Upper lobe of right lung (tissue), 1 donor: ENCODE measurements around the gene CAMTA1. TPM values are rescaled to one million over a fixed set of nuclear protein-coding genes. Genes with fewer than 3 reads are reported as not detected.

Source experiments
- ATAC-seq: fragments of 200-7000 bp; cut with Tn5 transposase; one replicate; pipeline ENCODE4 v1.9.1; 2020; ENCODE audit warnings: mild to moderate bottlenecking, moderate library complexity
- DNase-seq: peaks from one replicate; pipeline ENCODE4 v3.0.0-alpha.2; 2020
- H3K27ac ChIP-seq: fragments of 200-600 bp; one replicate; pipeline ENCODE4 v1.8.0; 2022
- H3K27me3 ChIP-seq: fragments of 200-600 bp; one replicate; pipeline ENCODE4 v1.8.0; 2022; ENCODE audit warnings: mild to moderate bottlenecking
- H3K36me3 ChIP-seq: fragments of 200-600 bp; one replicate; pipeline ENCODE4 v1.8.0; 2022
- H3K4me1 ChIP-seq: fragments of 200-600 bp; one replicate; pipeline ENCODE4 v1.8.0; 2022
- H3K4me3 ChIP-seq: fragments of 200-600 bp; one replicate; pipeline ENCODE4 v1.8.0; 2022; ENCODE audit warnings: mild to moderate bottlenecking
- H3K9me3 ChIP-seq: fragments of 200-600 bp; one replicate; pipeline ENCODE4 v1.8.0; 2022
- intact Hi-C: fragments of 100-400 bp; cut with DNase I; formaldehyde crosslinking; loops from one replicate; pipeline ENCODE4 v1.11.0; 2022
- total RNA-seq: library from RNA; stranded (reverse); fragmentation: NEBNext Ultra II Directional; extraction: Animal tissue kit (Norgen Biotek cat#: 25700); gene quantifications from one replicate; pipeline ENCODE4 v1.2.1, GENCODE V29; 2021
- TF ChIP-seq, protein P1 (sequence below): fragments of 200-600 bp; IDR thresholded peaks from one replicate; pipeline ENCODE4 v1.8.0; 2022; ENCODE audit warnings: antibody characterized with exemption
- donor health status: DM: no; HTN: yes; CAD: no; lungs with severe emphysema.

CAMTA1 gene
- total RNA-seq, 1 donor from 2014 or later, result 63.4 TPM

- intact Hi-C loops, result no loop called here
- Histone ChIP-seq H3K4me1 (peaks cover 28% of the 10 kb centered on the region), H3K9me3 (no peaks in the 10 kb centered on the region), H3K27ac (peak overlapping the region; percentile 70), H3K36me3 (no peaks in the 10 kb centered on the region), H3K27me3 (no peaks in the 10 kb centered on the region), H3K4me3 (peak overlapping the region; percentile 6)
- TF ChIP-seq, protein P1, sequence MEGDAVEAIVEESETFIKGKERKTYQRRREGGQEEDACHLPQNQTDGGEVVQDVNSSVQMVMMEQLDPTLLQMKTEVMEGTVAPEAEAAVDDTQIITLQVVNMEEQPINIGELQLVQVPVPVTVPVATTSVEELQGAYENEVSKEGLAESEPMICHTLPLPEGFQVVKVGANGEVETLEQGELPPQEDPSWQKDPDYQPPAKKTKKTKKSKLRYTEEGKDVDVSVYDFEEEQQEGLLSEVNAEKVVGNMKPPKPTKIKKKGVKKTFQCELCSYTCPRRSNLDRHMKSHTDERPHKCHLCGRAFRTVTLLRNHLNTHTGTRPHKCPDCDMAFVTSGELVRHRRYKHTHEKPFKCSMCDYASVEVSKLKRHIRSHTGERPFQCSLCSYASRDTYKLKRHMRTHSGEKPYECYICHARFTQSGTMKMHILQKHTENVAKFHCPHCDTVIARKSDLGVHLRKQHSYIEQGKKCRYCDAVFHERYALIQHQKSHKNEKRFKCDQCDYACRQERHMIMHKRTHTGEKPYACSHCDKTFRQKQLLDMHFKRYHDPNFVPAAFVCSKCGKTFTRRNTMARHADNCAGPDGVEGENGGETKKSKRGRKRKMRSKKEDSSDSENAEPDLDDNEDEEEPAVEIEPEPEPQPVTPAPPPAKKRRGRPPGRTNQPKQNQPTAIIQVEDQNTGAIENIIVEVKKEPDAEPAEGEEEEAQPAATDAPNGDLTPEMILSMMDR, result no peak
- peak; percentile 41 for ATAC-seq
- DNase-seq, result no peak
Measured at GRCh38 chr1:7491818-7492173, 706.5 kb downstream of the CAMTA1 start.

DNA sequence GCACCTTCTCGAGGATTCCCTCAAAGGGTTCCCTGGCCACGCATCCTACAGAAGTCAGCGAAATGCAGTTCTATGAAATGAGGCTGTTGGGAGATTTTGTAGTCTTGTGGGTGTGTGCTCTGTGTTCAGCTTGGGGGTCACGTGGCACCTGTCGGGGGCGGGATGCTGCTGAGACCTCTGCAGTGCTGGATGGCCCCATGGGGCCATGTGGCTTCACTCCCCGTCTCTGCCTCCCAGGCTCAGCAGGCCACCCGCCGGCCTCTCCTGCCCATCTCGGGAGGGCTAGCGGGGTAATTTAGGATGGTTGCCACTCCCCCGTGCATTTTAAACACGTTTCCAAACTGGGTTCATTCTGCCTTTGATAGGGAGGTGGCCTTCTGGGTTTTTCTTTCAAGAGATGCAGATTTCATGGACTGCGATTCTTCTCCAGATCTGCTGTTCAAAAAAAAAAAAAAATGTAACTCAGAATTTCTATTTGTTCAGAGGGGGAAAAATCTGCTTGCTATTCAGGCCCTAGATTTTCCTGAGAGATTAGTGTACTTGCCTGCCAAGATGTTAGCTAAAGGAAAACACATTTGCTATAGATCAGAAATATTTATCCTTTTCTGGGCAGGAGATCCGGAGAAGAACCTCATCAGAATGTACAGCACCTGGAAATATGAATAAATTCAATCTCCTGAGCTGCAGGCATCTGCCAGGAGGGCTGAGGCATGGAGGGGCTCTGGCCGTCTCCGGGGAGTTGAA, 708.6 kb downstream of the CAMTA1 start:
- Histone ChIP-seq H3K27me3 (no peaks in the 10 kb centered on the region), H3K9me3 (no peaks in the 10 kb centered on the region), H3K4me3 (no peak overlapping the region), H3K4me1 (peaks cover 28% of the 10 kb centered on the region), H3K36me3 (no peaks in the 10 kb centered on the region), H3K27ac (no peak overlapping the region)
- DNase-seq (no peak), ATAC-seq (no peak)
- intact Hi-C loops, result no loop called here
- TF ChIP-seq, protein P1, result no peak

GRCh38 chr1:7495962-7496361, 710.7 kb downstream of the CAMTA1 start:
- no peaks in the 10 kb centered on the region for H3K36me3 ChIP-seq
- TF ChIP-seq, protein P1, result no peak
- ATAC-seq (no peak), DNase-seq (no peak)
- intact Hi-C loops, result no loop called here
- no peak overlapping the region for H3K27ac ChIP-seq
- H3K4me1 ChIP-seq, result peaks cover 13% of the 10 kb centered on the region
- H3K4me3 ChIP-seq, result no peak overlapping the region
- no peaks in the 10 kb centered on the region for H3K27me3 ChIP-seq
- no peaks in the 10 kb centered on the region for H3K9me3 ChIP-seq

- Histone ChIP-seq H3K4me3 (no peak overlapping the region), H3K4me1 (peaks cover 1% of the 10 kb centered on the region), H3K9me3 (no peaks in the 10 kb centered on the region), H3K27ac (no peak overlapping the region), H3K27me3 (no peaks in the 10 kb centered on the region), H3K36me3 (no peaks in the 10 kb centered on the region)
- intact Hi-C loops, result no loop called here
- TF ChIP-seq, protein P1, result no peak
- no peak for DNase-seq
- no peak for ATAC-seq
Measured at GRCh38 chr1:7497107-7497637, 711.9 kb downstream of the CAMTA1 start.

DNA sequence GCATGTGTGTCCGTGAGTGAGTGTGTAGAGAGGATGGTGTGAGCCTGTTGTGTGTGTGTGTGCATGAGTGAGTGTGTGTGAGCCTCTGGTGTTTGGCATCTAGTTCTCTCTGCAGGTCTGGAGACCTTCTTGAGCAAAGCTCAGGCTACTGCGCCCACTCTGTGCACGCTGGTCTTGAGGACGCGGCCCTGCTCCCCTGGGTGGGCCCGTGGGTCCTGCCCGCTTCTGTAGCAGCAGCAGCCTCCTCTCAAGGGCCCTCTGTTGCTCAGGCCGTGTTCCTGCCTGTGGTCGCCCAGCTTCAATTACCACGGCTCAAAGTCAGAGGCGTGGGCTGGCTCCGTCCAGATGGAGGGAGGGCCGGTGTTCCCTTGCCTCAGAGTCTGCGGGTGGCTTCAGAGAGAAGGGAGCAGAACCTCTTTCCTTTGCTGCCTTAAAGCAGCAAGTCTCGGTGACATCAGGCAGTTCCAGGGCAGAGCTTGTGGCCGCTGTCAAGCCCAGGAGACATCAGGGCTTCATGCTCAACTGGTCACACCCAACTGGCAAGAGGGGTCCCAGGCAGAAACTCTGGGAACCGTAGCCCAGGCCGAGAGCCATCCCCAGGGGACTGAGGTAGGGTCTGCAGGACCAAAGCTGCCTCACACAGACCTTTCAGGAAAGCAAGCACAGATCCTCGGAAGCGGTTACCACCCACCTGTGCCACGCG, 715.3 kb downstream of the CAMTA1 start:
- ATAC-seq, result no peak
- Histone ChIP-seq H3K9me3 (no peaks in the 10 kb centered on the region), H3K4me1 (no peaks in the 10 kb centered on the region), H3K27ac (no peak overlapping the region), H3K27me3 (no peaks in the 10 kb centered on the region), H3K36me3 (no peaks in the 10 kb centered on the region), H3K4me3 (no peak overlapping the region)
- DNase-seq, result no peak
- intact Hi-C loops, result no loop called here
- TF ChIP-seq, protein P1, result no peak
